ENCODE results near the gene ANXA4.

DNA sequence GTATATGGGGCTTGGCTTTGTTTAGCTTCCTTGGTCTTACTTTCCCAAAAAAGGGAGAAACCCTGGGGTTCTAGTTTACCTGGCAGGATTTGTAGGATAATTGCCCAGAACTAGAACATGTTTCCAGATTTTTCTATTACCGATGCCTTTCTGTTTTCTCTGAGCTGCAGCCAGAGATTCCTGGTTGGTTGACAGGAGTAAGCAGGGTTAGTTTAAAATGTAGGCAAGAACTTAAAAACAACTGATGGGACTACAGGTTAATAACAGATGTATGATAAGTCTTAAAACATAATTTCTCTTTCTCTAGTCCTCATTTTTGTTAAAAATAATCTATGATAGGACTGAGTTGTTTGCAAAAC, 48.6 kb downstream of the ANXA4 start:
- TF ChIP-seq PPARA (CRISPR knock-in tag; IDR thresholded peaks at IDR 0.05; ENCODE audit: borderline replicate concordance): no peak
- no peak for TF ChIP-seq OSR1 (CRISPR knock-in tag; IDR thresholded peaks at IDR 0.05)
- TF ChIP-seq ESRRG (CRISPR knock-in tag; IDR thresholded peaks at IDR 0.05): no peak
- TF ChIP-seq ZFP3 (CRISPR knock-in tag; IDR thresholded peaks at IDR 0.05): no peak
- no peak for TF ChIP-seq RARB (CRISPR knock-in tag; IDR thresholded peaks at IDR 0.05)
- TF ChIP-seq, protein P1, sequence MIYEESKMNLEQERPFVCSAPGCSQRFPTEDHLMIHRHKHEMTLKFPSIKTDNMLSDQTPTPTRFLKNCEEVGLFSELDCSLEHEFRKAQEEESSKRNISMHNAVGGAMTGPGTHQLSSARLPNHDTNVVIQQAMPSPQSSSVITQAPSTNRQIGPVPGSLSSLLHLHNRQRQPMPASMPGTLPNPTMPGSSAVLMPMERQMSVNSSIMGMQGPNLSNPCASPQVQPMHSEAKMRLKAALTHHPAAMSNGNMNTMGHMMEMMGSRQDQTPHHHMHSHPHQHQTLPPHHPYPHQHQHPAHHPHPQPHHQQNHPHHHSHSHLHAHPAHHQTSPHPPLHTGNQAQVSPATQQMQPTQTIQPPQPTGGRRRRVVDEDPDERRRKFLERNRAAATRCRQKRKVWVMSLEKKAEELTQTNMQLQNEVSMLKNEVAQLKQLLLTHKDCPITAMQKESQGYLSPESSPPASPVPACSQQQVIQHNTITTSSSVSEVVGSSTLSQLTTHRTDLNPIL (CRISPR knock-in tag; IDR thresholded peaks at IDR 0.05; ENCODE audit: low read depth): no peak
- TF ChIP-seq ZFP30 (CRISPR knock-in tag; IDR thresholded peaks at IDR 0.05): no peak
- TF ChIP-seq, protein P2, sequence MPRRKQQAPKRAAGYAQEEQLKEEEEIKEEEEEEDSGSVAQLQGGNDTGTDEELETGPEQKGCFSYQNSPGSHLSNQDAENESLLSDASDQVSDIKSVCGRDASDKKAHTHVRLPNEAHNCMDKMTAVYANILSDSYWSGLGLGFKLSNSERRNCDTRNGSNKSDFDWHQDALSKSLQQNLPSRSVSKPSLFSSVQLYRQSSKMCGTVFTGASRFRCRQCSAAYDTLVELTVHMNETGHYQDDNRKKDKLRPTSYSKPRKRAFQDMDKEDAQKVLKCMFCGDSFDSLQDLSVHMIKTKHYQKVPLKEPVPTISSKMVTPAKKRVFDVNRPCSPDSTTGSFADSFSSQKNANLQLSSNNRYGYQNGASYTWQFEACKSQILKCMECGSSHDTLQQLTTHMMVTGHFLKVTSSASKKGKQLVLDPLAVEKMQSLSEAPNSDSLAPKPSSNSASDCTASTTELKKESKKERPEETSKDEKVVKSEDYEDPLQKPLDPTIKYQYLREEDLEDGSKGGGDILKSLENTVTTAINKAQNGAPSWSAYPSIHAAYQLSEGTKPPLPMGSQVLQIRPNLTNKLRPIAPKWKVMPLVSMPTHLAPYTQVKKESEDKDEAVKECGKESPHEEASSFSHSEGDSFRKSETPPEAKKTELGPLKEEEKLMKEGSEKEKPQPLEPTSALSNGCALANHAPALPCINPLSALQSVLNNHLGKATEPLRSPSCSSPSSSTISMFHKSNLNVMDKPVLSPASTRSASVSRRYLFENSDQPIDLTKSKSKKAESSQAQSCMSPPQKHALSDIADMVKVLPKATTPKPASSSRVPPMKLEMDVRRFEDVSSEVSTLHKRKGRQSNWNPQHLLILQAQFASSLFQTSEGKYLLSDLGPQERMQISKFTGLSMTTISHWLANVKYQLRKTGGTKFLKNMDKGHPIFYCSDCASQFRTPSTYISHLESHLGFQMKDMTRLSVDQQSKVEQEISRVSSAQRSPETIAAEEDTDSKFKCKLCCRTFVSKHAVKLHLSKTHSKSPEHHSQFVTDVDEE (CRISPR knock-in tag; IDR thresholded peaks at IDR 0.05): no peak
